Activated CD8-positive, alpha-beta memory T cell treated with anti-CD3 and anti-CD28 coated beads for 48 hours (primary cell): ENCODE measurements around the gene CCDC12.
"Not testable (repeated sequence)": the region's sequence is repeated elsewhere in the genome, so short reads cannot be mapped to it uniquely, and the experiment has no call there.

Experiments used
- DNase-seq, 3 experiments: peaks; one replicate each; pipeline ENCODE4 v3.0.0-alpha.2; 2020; ENCODE audit warnings: low read depth in 2 of 3, low spot score in 2 of 3

CCDC12 gene

DNA sequence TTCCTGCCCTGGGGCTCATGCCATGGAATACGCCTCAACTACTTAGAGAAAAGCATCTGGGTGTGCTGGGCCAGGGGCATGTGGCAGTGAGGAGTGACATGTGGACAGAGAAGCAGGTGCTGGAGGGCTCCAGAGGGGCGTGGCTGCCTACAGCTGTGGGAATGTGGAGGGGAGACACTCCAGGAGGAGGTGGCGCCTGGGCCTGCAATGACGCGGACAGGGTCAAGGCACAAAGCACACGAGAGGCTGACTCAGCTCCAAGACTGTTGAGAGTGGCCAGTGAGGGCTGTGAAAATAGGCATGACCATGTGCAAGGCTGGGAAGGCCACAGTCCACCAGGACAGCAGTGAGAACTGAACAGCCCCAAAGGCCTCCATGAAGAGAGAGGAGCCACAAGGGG is 50.5 kb downstream of the CCDC12 start:
- no peak for DNase-seq

DNA sequence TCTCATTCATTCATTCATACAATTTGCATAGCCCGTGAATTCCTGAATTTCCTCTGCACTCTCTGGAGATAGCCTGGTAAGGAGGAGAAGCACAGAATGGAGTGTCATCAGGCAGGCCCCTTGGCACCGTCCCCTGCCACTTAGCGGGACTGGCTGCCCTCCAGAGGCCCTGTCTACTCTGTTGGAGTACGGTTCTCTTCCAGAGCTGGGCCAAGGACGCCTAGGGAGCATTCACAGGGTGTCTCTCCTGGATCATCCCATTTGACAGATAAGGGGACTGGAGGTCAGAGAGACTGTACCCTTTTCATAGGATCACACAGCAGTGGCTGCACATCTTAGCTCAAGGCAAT is 51.0 kb downstream of the CCDC12 start:
- no peak for DNase-seq

GRCh38 chr3:46924921-46925584 is 51.5 kb downstream of the CCDC12 start:
- no peak for DNase-seq

GRCh38 chr3:46923559-46924350 is 52.8 kb downstream of the CCDC12 start:
- no peak for DNase-seq

DNA sequence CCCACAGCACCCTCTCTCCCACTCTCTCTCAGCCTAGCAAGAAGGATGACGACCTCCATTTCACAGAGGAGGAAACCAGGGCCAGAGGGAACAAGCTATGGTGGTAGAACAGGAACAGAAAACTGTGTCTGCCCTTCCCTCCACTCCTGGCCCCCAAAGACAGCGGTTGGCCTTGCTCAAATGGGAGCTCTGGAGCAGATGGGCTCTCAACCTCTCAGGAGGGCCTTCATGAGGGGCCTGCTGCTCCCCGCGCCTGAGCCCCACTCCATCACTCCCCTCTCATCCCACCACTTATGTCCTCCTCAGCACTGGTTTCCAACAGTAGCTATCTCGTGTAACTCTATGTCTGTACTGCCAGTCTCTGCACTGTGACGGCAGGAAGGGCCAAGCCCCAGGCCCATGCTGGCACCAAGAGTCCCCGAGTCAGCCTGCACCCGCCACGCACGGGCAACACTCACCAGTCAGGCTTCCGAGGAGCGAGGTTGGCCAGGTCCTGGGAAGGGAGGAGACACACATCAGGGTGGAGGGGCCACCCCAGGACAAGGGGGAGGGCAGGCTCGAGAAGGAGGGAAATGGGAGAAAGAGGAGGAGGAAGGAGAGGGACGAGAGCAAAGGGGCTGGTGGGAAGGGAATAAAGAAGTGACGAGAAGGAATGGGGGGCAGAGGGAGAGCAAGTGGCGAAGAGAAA is 53.5 kb downstream of the CCDC12 start:
- no peak for DNase-seq

DNA sequence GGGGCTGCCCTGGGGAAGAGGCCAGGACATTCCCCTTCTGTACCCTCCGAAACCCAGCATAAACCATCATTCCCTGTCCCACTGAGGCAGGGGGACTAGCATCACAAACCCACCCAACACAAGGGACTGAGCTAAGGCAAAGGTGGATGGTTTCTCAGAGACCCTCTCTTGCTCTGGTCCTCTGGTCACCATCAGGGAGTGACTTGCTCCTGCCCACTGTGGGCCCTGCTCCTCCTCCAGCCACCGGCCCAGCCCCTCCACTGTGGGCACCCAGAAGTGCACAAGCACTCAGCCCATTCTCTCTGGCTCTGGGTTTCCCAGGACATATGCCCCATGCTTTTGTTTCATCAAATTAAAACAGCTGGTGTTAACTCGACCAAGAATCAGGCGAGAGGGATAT is 54.1 kb downstream of the CCDC12 start:
- DNase-seq = no peak

DNA sequence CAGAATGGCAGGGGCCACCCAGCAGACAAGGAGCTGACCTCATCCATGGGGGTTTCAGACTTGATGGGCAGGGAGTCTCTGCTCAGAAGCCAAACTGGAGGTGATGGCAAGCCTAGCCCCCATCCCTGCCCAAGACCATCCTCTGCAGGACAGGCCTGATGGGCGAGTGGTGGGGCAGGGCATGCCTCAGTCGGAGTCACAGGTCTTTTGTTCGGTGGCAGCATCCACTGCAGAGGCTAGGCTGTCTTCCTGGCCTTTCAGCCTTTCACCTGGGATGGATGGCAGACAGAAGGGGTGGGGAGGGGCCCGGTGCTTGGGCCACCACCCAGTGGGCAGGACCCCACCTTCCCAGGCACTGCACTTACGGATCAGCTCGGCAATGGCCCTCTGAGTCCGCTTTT is 54.7 kb downstream of the CCDC12 start:
- no peak for DNase-seq

DNA sequence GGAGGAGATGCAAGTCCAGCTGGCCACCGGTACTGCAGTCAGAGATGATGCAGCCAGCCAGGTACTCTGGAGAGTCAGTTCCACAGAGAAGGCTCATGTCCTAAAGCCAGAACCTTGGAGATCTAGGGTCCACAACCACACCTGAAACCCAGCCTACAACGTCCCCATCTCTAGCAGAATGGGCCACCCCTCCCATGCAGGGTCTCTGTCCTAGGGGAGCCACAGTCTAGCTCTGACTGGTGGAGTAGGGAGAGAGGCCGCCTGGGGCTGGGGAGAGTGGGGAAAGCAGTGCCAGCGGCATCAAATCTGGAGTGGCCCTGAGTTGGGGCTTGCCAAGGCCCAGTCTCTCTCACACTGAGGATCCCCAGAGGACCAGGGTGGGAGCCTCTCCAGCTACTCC is 55.5 kb downstream of the CCDC12 start:
- no peak for DNase-seq

- DNase-seq = no peak
Observed at GRCh38 chr3:46918634-46919033, 57.9 kb downstream of the CCDC12 start.

GRCh38 chr3:46918202-46918601 is 58.3 kb downstream of the CCDC12 start:
- no peak for DNase-seq

DNA sequence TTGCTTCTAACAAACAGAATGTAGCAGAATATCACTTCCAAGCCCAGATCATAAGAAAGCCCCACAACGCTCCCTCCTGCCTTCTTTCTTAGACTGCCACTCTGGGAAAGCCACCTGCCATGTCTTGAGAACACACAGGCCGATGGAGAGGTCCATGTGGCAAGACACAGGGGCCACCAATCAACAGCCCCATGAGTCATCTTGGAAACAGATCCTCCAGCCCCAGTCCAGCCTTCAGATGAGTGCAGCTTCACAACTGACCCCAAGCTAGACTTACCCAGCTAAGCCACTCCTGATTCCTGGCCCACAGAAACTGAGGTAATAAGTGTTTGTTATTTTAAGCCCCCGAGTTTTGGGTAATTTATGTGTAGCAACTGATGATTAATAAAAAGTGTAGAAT is 59.3 kb downstream of the CCDC12 start:
- no peak for DNase-seq

DNA sequence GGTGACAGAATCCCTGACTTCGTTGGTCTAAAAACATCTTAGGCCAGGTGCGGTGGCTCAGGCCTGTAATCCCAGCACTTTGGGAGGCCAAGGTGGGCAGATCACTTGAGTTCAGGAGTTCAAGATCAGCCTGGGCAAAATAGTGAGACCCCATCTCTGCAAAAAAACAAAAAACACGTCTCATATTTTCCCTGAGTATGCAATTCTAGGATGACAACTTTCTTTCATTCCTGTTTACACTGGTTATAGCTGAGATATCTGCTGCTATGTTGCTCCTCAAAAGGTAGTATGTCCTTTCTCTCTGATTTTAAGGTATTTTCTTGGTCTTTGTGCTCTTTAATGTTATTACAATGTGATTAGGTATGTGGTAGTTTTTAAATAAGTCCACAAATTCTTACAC is 59.7 kb downstream of the CCDC12 start:
- DNase-seq = no peak

GRCh38 chr3:46916278-46916677 is 60.3 kb downstream of the CCDC12 start:
- no peak for DNase-seq

- no peak for DNase-seq
Observed at GRCh38 chr3:46915297-46915822, 61.2 kb downstream of the CCDC12 start.

DNA sequence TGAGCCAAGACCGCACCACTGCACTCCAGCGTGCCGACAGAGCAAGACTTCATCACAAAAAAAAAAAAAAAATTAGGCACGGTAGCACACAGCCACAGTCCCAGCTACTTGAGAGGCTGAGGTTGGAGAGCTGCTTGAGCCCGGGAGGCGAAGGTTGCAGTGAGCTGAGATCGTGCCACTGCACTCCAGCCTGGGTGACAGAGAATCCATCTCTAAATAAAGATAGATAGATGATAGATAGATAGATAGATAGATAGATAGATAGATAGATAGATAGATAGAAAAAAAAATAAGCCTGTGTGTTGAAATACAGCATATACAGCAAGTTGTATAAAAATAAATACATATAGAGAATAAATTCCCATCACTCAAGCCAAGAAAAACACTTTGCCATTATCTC is 61.7 kb downstream of the CCDC12 start:
- no peak for DNase-seq

GRCh38 chr3:46913644-46914043 is 62.9 kb downstream of the CCDC12 start:
- no peak for DNase-seq

DNA sequence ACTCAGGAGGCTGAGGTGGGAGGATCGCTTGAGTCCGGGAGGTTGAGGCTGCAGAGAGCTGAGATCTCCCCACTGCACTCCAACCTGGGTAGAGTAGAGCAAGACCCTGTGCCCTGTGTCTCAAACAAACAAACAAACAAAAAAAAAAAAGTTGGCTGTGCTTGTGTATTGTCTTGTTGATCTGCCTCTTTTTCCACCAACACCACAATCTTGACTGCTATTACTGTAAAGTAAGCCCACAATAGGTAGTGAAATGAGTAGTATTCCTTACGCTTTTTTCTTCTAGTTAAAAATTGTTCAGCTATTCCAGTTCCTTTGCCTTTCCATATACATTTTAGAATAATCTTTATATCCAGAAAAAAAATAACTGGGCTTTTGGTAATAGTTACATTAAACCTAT is 63.6 kb downstream of the CCDC12 start:
- no peak for DNase-seq

DNA sequence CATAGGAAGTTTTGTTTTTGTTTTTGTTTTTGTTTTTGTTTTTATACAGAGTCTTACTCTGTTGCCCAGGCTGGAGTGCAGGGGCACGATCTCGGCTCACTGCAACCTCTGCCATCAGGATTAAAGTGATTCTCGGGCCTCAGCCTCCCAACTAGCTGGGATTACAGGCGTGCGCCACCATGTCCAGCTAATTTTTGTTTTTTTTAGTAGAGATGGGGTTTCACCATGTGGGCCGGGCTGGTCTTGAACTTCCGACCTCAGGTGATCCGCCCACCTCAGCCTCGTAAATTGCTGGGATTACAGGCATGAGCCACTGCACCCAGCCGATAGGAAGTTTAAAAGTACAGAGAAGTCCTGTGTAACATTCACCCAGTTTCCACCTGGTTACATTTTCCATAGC is 65.6 kb downstream of the CCDC12 start:
- not testable (repeated sequence) for DNase-seq

DNA sequence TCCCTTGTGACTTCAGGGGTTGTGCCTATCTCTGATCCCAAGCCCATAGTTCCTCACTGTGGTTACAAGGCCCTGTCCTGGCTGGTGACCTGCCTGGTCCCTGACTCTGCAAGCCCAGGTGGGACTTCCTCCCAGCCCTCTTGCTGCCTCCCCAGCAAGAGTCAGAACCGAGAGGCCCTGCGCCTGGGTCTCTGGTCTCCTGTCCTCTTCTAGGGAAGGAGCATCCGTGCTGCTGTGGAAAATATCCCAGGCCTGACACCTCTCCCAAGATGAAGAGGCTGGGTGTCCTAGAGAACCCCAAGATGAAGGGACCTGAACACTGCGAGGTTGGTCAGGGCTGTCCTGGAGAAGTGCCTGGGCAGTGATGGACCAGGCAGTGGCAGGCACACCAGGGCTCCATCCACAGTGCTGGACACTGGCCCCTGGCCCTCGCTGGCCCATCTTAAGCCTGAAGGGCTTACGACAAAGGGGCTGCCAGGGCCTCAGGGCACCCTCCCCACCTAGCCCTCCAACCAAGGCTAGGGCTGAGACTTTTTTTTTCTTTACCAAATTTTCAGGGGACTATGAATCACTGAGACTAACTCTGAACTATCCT is 66.3 kb downstream of the CCDC12 start:
- DNase-seq = no peak

DNA sequence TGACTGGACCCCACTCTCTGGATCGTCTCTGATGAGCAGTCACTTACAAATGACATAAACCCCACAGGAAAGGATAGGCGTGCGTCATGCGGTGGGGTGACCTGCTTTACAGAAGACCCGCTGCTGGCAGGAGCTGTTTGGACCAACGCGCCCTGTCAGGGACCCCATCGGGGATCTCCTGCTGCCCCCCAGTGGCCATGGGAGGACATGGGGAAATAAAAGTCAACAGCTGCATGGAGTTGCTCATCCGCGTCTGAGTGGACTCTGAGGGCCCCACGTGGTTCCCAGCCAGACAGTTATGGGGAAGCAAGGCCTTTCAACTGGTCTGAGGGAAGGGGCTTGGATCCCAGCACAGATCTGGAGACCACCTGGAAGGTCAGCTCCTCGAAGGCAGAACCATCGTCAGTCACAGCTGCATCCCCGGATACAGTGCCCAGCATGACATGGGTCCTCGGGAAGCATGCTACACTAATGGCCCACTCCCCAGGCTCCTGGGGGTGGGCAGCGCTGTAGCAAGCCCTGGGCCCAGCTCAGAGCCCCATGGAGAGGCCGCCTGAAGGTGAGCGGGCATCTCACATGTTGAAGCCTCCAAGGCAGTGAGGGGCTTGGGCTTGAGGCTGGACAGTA is 66.9 kb downstream of the CCDC12 start:
- DNase-seq = peak; percentile 54 to 62 (median 56)

- DNase-seq = no peak
Observed at GRCh38 chr3:46908986-46909534, 67.5 kb downstream of the CCDC12 start.
